HepG2 (cell line): ENCODE measurements around the gene P3H2. TPM values are rescaled to one million over a fixed set of nuclear protein-coding genes. Genes with fewer than 3 reads are reported as not detected.

Experiments
- ATAC-seq: fragments of 200-7000 bp; cut with Tn5 transposase; 3 replicates; pipeline ENCODE4 v1.9.1; 2020; ENCODE audit warnings: mild to moderate bottlenecking, moderate library complexity
- BruUV-seq: library from RNA; stranded (reverse); fragments of 400-500 nt; replicated peaks from 2 replicates; lab custom pipeline; 2021; lab: Mats Ljungman, UMichigan
- CTCF ChIA-PET: fragments of 300-600 bp; formaldehyde crosslinking; extraction: SDS; loops from one replicate; lab custom pipeline; 2021; ENCODE audit warnings: low total read pairs, inconsistent platforms, low intra/inter-chr PET ratio; lab: Yijun Ruan, JAX
- POLR2A ChIA-PET: fragments of 350-600 bp; sonication (Branson Sonifier 250); formaldehyde crosslinking; loops from one replicate; lab custom pipeline; 2020; ENCODE audit warnings: antibody characterized with exemption, inconsistent platforms; lab: Yijun Ruan, JAX
- DNase-seq: peaks from one replicate; pipeline ENCODE4 v3.0.0-alpha.2; 2015; ENCODE audit warnings: low spot score
- FAIRE-seq: peaks from 3 replicates; lab custom pipeline; 2011; peaks lifted over from hg19 to GRCh38; lab: Jason Lieb, UNC
- H2AFZ ChIP-seq: one replicate; pipeline ENCODE4 v1.6.1; 2011; ENCODE audit warnings: low read length, inconsistent platforms
- H3K27ac ChIP-seq: fragments of 300-600 bp; 3 replicates; pipeline ENCODE4 v1.8.0; 2011; ENCODE audit warnings: mixed run types, mild to moderate bottlenecking, mixed read lengths, low read length, inconsistent platforms; ENCODE audit not compliant: insufficient read depth; ENCODE audit errors: extremely low read length
- H3K27me3 ChIP-seq, 2 experiments: fragments of 200-600 bp in 1 of 2; 2 replicates in 1 of 2; 3 replicates in 1 of 2; pipeline versions ENCODE4 v1.6.0 to v1.8.0; 2011; ENCODE audit warnings: low read length in 2 of 2, mild to moderate bottlenecking in 2 of 2, moderate library complexity in 2 of 2, inconsistent platforms in 1 of 2; ENCODE audit not compliant: insufficient read depth in 2 of 2, control insufficient read depth in 1 of 2
- H3K36me3 ChIP-seq, 2 experiments: fragments of 200-600 bp in 1 of 2; replicated peaks in 1 of 2; 2 replicates in 1 of 2; 3 replicates in 1 of 2; pipeline versions ENCODE4 v1.5.1 to v1.8.0; 2011; ENCODE audit warnings: low read length in 2 of 2, inconsistent platforms in 1 of 2; ENCODE audit not compliant: insufficient read depth in 2 of 2, control insufficient read depth in 1 of 2
- H3K4me1 ChIP-seq: 2 replicates; pipeline ENCODE4 v1.5.1; 2012; ENCODE audit warnings: low read length, inconsistent platforms; ENCODE audit not compliant: insufficient read depth
- H3K4me2 ChIP-seq: 2 replicates; pipeline ENCODE4 v1.6.0; 2011; ENCODE audit warnings: low read depth, low read length, inconsistent platforms
- H3K4me3 ChIP-seq, 3 experiments: fragments of 200-600 bp in 1 of 3; sonication (generic), shearing (Covaris generic) in 1 of 3; replicated peaks in 1 of 3; 2 replicates each; pipeline ENCODE4 v1.5.1; 2011 to 2016; ENCODE audit warnings: low read length in 3 of 3, inconsistent platforms in 2 of 3, low read depth in 2 of 3, mild to moderate bottlenecking in 2 of 3, control low read depth in 1 of 3, mixed read lengths in 1 of 3; ENCODE audit not compliant: insufficient read depth in 1 of 3
- H3K79me2 ChIP-seq: one replicate; pipeline ENCODE4 v1.6.1; 2011; ENCODE audit warnings: low read length, inconsistent platforms; ENCODE audit not compliant: insufficient read depth
- H3K9ac ChIP-seq: 2 replicates; pipeline ENCODE4 v1.6.0; 2011; ENCODE audit warnings: mild to moderate bottlenecking, low read depth, low read length, inconsistent platforms; ENCODE audit not compliant: insufficient read depth
- H3K9me3 ChIP-seq: 2 replicates; pipeline ENCODE4 v1.5.1; 2012; ENCODE audit warnings: mild to moderate bottlenecking, low read length
- H4K20me1 ChIP-seq: 2 replicates; pipeline ENCODE4 v1.6.0; 2011; ENCODE audit warnings: inconsistent platforms, mild to moderate bottlenecking, low read length, moderate library complexity; ENCODE audit not compliant: insufficient read depth
- FOXM1 ChIP-seq: sonication (generic); formaldehyde crosslinking; IDR thresholded peaks from 2 replicates; pipeline ENCODE4 v1.5.0; 2020; ENCODE audit warnings: missing genetic modification reagents
- HDAC1 ChIP-seq: sonication (generic); formaldehyde crosslinking; IDR thresholded peaks from 2 replicates; pipeline ENCODE4 v1.5.1; 2020; ENCODE audit warnings: mild to moderate bottlenecking, missing genetic modification reagents
- PAF1 ChIP-seq: IDR thresholded peaks from 2 replicates; pipeline ENCODE4 v1.6.1; 2016; ENCODE audit warnings: missing genetic modification reagents, missing compliant biosample characterization
- PCBP2 ChIP-seq: fragments of 200-400 bp; formaldehyde crosslinking; optimal IDR thresholded peaks from 2 replicates; pipeline ENCODE3; 2018; ENCODE audit warnings: low read length, low read depth; ENCODE audit not compliant: poor library complexity, severe bottlenecking
- PITX1 ChIP-seq: sonication (generic); formaldehyde crosslinking; IDR thresholded peaks from 2 replicates; pipeline ENCODE4 v1.5.1; 2020; ENCODE audit warnings: mild to moderate bottlenecking, missing genetic modification reagents
- RFXANK ChIP-seq: IDR thresholded peaks from 2 replicates; pipeline ENCODE4 v1.6.1; 2016
- SRSF1 ChIP-seq: fragments of 200-400 bp; formaldehyde crosslinking; optimal IDR thresholded peaks from 2 replicates; pipeline ENCODE3; 2017; ENCODE audit warnings: mild to moderate bottlenecking, low read depth, low read length, moderate library complexity
- TMF1 ChIP-seq: sonication (generic); formaldehyde crosslinking; IDR thresholded peaks from 2 replicates; pipeline ENCODE4 v1.8.1; 2022; ENCODE audit warnings: low read depth, missing genetic modification reagents
- U2AF2 ChIP-seq: fragments of 200-400 bp; formaldehyde crosslinking; IDR thresholded peaks from 2 replicates; pipeline ENCODE4 v1.6.1; 2017; ENCODE audit warnings: low read depth, mild to moderate bottlenecking, low read length
- ZFP91 ChIP-seq: sonication (generic); formaldehyde crosslinking; IDR thresholded peaks from 2 replicates; pipeline ENCODE4 v1.9.0; 2022; ENCODE audit warnings: missing genetic modification reagents, mild to moderate bottlenecking, borderline replicate concordance
- ZFX ChIP-seq: sonication (generic); formaldehyde crosslinking; IDR thresholded peaks from 2 replicates; pipeline ENCODE4 v1.4.0; 2020; ENCODE audit warnings: mild to moderate bottlenecking, low read depth, missing genetic modification reagents, moderate library complexity
- ZNF263 ChIP-seq: sonication (generic); formaldehyde crosslinking; IDR thresholded peaks from 2 replicates; pipeline ENCODE4 v1.4.0; 2020; ENCODE audit warnings: missing genetic modification reagents
- ZNF451 ChIP-seq: sonication (generic); formaldehyde crosslinking; IDR thresholded peaks from 2 replicates; pipeline ENCODE4 v1.5.0; 2020; ENCODE audit warnings: mild to moderate bottlenecking, missing genetic modification reagents
- ZNF691 ChIP-seq: sonication (generic); formaldehyde crosslinking; IDR thresholded peaks from 2 replicates; pipeline ENCODE4 v1.4.0; 2020; ENCODE audit warnings: missing genetic modification reagents, low read depth, mild to moderate bottlenecking, borderline replicate concordance
- WGBS: methylation state at CpG from one replicate; pipeline ENCODE4 v1.1.6; 2017; ENCODE audit warnings: low lambda C conversion rate; 5-methylcytosine and 5-hydroxymethylcytosine counted together
- in situ Hi-C: cut with HindIII; loops from 2 replicates; pipeline ENCODE4 v1.10.0; 2017; ENCODE audit warnings: low pct_unique_long_range_greater_than_20kb; ENCODE audit not compliant: extremely low pct_ligation_motif_present
- intact Hi-C: fragments of 100-400 bp; cut with micrococcal nuclease; formaldehyde crosslinking; loops from one replicate; pipeline ENCODE4 v1.10.0; 2022; ENCODE audit not compliant: unreplicated experiment
- polyA plus RNA-seq, 8 experiments: library from polyadenylated mRNA; depleted of rRNA in 3 of 8; stranded (reverse) in 7 of 8; unstranded in 1 of 8; fragments of >200 nt; fragmentation: Illumina TruSeq in 4 of 8; extraction: Trizol in 4 of 8; gene quantifications; 2 replicates each; pipeline versions ENCODE4 v1.2.1 to v1.2.3, GENCODE V29; 2011 to 2016; ENCODE audit warnings: low read depth in 4 of 8, missing spikeins in 1 of 8, mixed read lengths in 1 of 8; ENCODE audit not compliant: insufficient read depth in 1 of 8
- total RNA-seq, 5 experiments: library from RNA; depleted of rRNA; stranded (reverse); fragments of >200 nt; fragmentation: Illumina TruSeq; extraction: Trizol; gene quantifications; 2 replicates each; pipeline ENCODE4 v1.2.3, GENCODE V29; 2016; ENCODE audit warnings: low read depth in 1 of 5
- TF ChIP-seq, protein P1 (sequence below): sonication (generic); formaldehyde crosslinking; IDR thresholded peaks from 2 replicates; pipeline ENCODE4 v1.4.0; 2020; ENCODE audit warnings: missing genetic modification reagents, mild to moderate bottlenecking, borderline replicate concordance
- TF ChIP-seq, protein P2 (sequence below): IDR thresholded peaks from 2 replicates; pipeline ENCODE4 v1.6.1; 2016; ENCODE audit warnings: control low read depth
- TF ChIP-seq, protein P3 (sequence below): sonication (generic); formaldehyde crosslinking; IDR thresholded peaks from 2 replicates; pipeline ENCODE4 v1.5.0; 2020; ENCODE audit warnings: mild to moderate bottlenecking, missing genetic modification reagents, moderate library complexity

The P3H2 gene
- total and polyA plus RNA-seq, 2 of the 13 experiments (the other 11 are each of a cell fraction or from before 2014, with no cell fraction given), result not detected

- TF ChIP-seq, protein P1, sequence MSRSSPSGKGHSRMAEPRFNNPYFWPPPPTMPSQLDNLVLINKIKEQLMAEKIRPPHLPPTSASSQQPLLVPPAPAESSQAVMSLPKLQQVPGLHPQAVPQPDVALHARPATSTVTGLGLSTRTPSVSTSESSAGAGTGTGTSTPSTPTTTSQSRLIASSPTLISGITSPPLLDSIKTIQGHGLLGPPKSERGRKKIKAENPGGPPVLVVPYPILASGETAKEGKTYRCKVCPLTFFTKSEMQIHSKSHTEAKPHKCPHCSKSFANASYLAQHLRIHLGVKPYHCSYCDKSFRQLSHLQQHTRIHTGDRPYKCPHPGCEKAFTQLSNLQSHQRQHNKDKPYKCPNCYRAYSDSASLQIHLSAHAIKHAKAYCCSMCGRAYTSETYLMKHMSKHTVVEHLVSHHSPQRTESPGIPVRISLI (CRISPR knock-in tag), result no peak
- no peak for TF ChIP-seq PCBP2
Observed at GRCh38 chr3:190158261-190158660, 37.6 kb upstream of the P3H2 start (continued).

DNA sequence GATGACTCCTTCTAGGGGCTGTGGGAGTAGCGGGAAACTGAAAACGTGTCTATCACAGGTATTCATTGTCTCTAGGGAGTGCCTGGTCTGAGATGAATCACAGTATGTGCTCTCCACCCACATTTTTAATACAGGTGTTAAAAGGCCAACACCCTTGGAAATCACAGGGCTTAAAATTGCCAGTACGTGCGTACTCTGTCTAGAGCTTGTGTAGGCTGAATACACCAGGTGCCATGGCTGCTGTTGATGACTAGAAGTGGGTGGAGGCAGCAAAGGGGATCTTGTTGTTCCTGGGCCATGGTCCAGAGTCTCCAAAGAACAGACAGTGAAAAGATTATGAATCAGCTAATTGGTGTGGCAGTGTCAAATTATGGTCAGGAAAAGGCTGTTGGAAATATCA, 35.1 kb upstream of the P3H2 start:
- intact Hi-C loops, result no loop called here
- no peak for DNase-seq
- WGBS, result 25% methylated on average over 4 of the region's 4 CpGs

More for the DNA sequence above, 35.1 kb upstream of the P3H2 start:
- ChIA-PET POLR2A (no interaction called here), CTCF (no interaction called here)
- in situ Hi-C loops, result no loop called here
- Histone ChIP-seq H3K27me3 (no peaks in the 10 kb centered on the region), H3K79me2 (no peaks in the 10 kb centered on the region), H2AFZ (no peak overlapping the region), H4K20me1 (no peaks in the 10 kb centered on the region), H3K4me3 (no peak overlapping the region), H3K36me3 (no peaks in the 10 kb centered on the region), H3K27ac (no peak overlapping the region), H3K4me1 (peaks cover 9% of the 10 kb centered on the region), H3K9ac (no peak overlapping the region), H3K9me3 (no peaks in the 10 kb centered on the region), H3K4me2 (no peak overlapping the region)
- ATAC-seq (no peak), FAIRE-seq (no peak)
- TF ChIP-seq U2AF2, result no peak
- TF ChIP-seq PITX1, result no peak
- no peak for TF ChIP-seq FOXM1
- no peak for TF ChIP-seq HDAC1 (CRISPR knock-in tag)
- no peak for TF ChIP-seq ZNF263 (CRISPR knock-in tag)
- no peak for TF ChIP-seq ZNF691
- TF ChIP-seq, protein P2, sequence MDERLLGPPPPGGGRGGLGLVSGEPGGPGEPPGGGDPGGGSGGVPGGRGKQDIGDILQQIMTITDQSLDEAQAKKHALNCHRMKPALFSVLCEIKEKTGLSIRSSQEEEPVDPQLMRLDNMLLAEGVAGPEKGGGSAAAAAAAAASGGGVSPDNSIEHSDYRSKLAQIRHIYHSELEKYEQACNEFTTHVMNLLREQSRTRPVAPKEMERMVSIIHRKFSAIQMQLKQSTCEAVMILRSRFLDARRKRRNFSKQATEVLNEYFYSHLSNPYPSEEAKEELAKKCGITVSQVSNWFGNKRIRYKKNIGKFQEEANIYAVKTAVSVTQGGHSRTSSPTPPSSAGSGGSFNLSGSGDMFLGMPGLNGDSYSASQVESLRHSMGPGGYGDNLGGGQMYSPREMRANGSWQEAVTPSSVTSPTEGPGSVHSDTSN (CRISPR knock-in tag), result no peak
- no peak for TF ChIP-seq ZFP91 (CRISPR knock-in tag)
- TF ChIP-seq ZFX (CRISPR knock-in tag), result no peak
- TF ChIP-seq PAF1 (CRISPR knock-in tag), result no peak
- TF ChIP-seq TMF1 (CRISPR knock-in tag), result no peak
- TF ChIP-seq ZNF451 (CRISPR knock-in tag), result no peak
- no peak for TF ChIP-seq SRSF1
- TF ChIP-seq RFXANK, result no peak
- TF ChIP-seq, protein P3, sequence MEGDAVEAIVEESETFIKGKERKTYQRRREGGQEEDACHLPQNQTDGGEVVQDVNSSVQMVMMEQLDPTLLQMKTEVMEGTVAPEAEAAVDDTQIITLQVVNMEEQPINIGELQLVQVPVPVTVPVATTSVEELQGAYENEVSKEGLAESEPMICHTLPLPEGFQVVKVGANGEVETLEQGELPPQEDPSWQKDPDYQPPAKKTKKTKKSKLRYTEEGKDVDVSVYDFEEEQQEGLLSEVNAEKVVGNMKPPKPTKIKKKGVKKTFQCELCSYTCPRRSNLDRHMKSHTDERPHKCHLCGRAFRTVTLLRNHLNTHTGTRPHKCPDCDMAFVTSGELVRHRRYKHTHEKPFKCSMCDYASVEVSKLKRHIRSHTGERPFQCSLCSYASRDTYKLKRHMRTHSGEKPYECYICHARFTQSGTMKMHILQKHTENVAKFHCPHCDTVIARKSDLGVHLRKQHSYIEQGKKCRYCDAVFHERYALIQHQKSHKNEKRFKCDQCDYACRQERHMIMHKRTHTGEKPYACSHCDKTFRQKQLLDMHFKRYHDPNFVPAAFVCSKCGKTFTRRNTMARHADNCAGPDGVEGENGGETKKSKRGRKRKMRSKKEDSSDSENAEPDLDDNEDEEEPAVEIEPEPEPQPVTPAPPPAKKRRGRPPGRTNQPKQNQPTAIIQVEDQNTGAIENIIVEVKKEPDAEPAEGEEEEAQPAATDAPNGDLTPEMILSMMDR, result no peak
- no TSS peak for BruUV-seq
